ENCODE data around the gene CYP46A1.

GRCh38 chr14:99689266-99690236 lies 5.5 kb downstream of the CYP46A1 start:
- TF ChIP-seq POLR2A (IDR thresholded peaks at IDR 0.05) (no peak), CTCF (IDR thresholded peaks at IDR 0.05 in 8 of 11, conservative IDR thresholded peaks at IDR 0.05 in 3 of 11) (no peak), POLR2AphosphoS5 (IDR thresholded peaks at IDR 0.05) (no peak)
